GM12878 (cell line): ENCODE results near the gene CLIP2. TPM values are rescaled to one million over a fixed set of nuclear protein-coding genes. Genes with fewer than 3 reads are reported as not detected.

Source experiments
- BRCA1 ChIP-seq: IDR thresholded peaks from 2 replicates; pipeline ENCODE4 v1.6.1; 2011; ENCODE audit warnings: low read depth, low read length, improper control_type of control experiment
- CBFB ChIP-seq: IDR thresholded peaks from 2 replicates; pipeline ENCODE4 v1.6.1; 2016; ENCODE audit warnings: antibody characterized with exemption, low read depth
- CBX5 ChIP-seq: sonication (generic); IDR thresholded peaks from 2 replicates; pipeline ENCODE4 v1.6.1; 2016; ENCODE audit warnings: low read depth, moderate library complexity, mild to moderate bottlenecking, inconsistent platforms
- CEBPB ChIP-seq, 2 experiments: fragments of 150-350 bp in 1 of 2; IDR thresholded peaks; 2 replicates each; pipeline ENCODE4 v1.6.1; 2012 to 2014; ENCODE audit warnings: low read depth in 2 of 2, low read length in 2 of 2, borderline replicate concordance in 1 of 2, inconsistent platforms in 1 of 2
- CHD4 ChIP-seq: fragments of 200-600 bp; sonication (generic); IDR thresholded peaks from 2 replicates; pipeline ENCODE4 v1.6.1; 2016; ENCODE audit warnings: mild to moderate bottlenecking
- ESRRA ChIP-seq: IDR thresholded peaks from 2 replicates; pipeline ENCODE4 v1.6.1; 2012; ENCODE audit warnings: mild to moderate bottlenecking, low read length, improper control_type of control experiment
- HCFC1 ChIP-seq: fragments of 150-350 bp; IDR thresholded peaks from 2 replicates; pipeline ENCODE4 v1.6.1; 2014; ENCODE audit warnings: low read length
- HDGF ChIP-seq: fragments of 450-650 bp; IDR thresholded peaks from 2 replicates; pipeline ENCODE4 v1.6.1; 2016; ENCODE audit warnings: antibody characterized with exemption
- HSF1 ChIP-seq: fragments of 150-350 bp; IDR thresholded peaks from 2 replicates; pipeline ENCODE4 v1.6.1; 2014; ENCODE audit warnings: mild to moderate bottlenecking, low read depth, low read length
- IRF4 ChIP-seq: IDR thresholded peaks from 2 replicates; pipeline ENCODE4 v1.6.1; 2011; ENCODE audit warnings: low read depth, low read length
- KDM1A ChIP-seq: fragments of 200-600 bp; sonication (generic); IDR thresholded peaks from 2 replicates; pipeline ENCODE4 v1.6.1; 2016; ENCODE audit warnings: borderline replicate concordance
- MAX ChIP-seq: IDR thresholded peaks from 2 replicates; pipeline ENCODE4 v1.6.1; 2012; ENCODE audit warnings: low read depth, low read length, improper control_type of control experiment
- MEF2B ChIP-seq: fragments of 450-650 bp; IDR thresholded peaks from 2 replicates; pipeline ENCODE4 v1.6.1; 2018; ENCODE audit warnings: mild to moderate bottlenecking, moderate library complexity; ENCODE audit not compliant: partially characterized antibody, poor library complexity, severe bottlenecking
- MTA2 ChIP-seq: fragments of 450-650 bp; IDR thresholded peaks from 2 replicates; pipeline ENCODE4 v1.6.1; 2016; ENCODE audit warnings: low read depth, mild to moderate bottlenecking, moderate library complexity
- MTA3 ChIP-seq: IDR thresholded peaks from 2 replicates; pipeline ENCODE4 v1.6.1; 2012; ENCODE audit warnings: low read length, inconsistent platforms, borderline replicate concordance
- NBN ChIP-seq: fragments of 450-650 bp; IDR thresholded peaks from 2 replicates; pipeline ENCODE4 v1.6.1; 2016
- NR2F1 ChIP-seq: fragments of 450-650 bp; conservative IDR thresholded peaks from 2 replicates; pipeline ENCODE4 v1.6.1; 2017; ENCODE audit warnings: mild to moderate bottlenecking
- PAX5 ChIP-seq: IDR thresholded peaks from 2 replicates; pipeline ENCODE4 v1.6.1; 2011; ENCODE audit warnings: low read depth, low read length, borderline replicate concordance
- PRDM15 ChIP-seq: fragments of 450-650 bp; formaldehyde crosslinking; IDR thresholded peaks from 2 replicates; pipeline ENCODE4 v1.4.0; 2020; ENCODE audit warnings: mild to moderate bottlenecking, moderate library complexity
- RCOR1 ChIP-seq: conservative IDR thresholded peaks from 2 replicates; pipeline ENCODE4 v1.6.1; 2012; ENCODE audit warnings: low read depth, low read length, improper control_type of control experiment
- ZNF592 ChIP-seq: fragments of 450-650 bp; IDR thresholded peaks from 2 replicates; pipeline ENCODE4 v1.6.1; 2017; ENCODE audit warnings: mild to moderate bottlenecking, moderate library complexity
- polyA plus RNA-seq, 11 experiments: library from polyadenylated mRNA; depleted of rRNA in 4 of 11; unstranded in 6 of 11; stranded (reverse) in 5 of 11; fragments of >200 nt; fragmentation: Nextera tagmentation in 4 of 11; fragmentation: Illumina TruSeq in 1 of 11; extraction: Ambion mirVana in 4 of 11; extraction: Trizol in 1 of 11; gene quantifications; 1 replicate in 1 of 11; 2 replicates in 10 of 11; pipeline versions ENCODE4 v1.2.1 to v1.2.3, GENCODE V29; 2011 to 2016; ENCODE audit warnings: inconsistent platforms in 2 of 11, missing spikeins in 2 of 11, low read depth in 1 of 11
- total RNA-seq, 4 experiments: library from RNA; depleted of rRNA in 3 of 4; stranded (reverse); fragments of >200 nt in 3 of 4; fragmentation: Illumina TruSeq in 1 of 4; extraction: Trizol in 1 of 4; gene quantifications; 2 replicates each; pipeline versions ENCODE4 v1.2.1 to v1.2.3, GENCODE V29; 2013 to 2021

Gene CLIP2
- total and polyA plus RNA-seq, 10 of the 15 experiments (the other 5 are each of a cell fraction or from before 2014, with no cell fraction given) = 0.26 to 56.3 (median 21.0) TPM

- no peak for TF ChIP-seq CBX5
- TF ChIP-seq HDGF = no peak
- TF ChIP-seq HSF1 = no peak
- TF ChIP-seq CBFB = peak; percentile 57; the same call in 1 of the 2 replicates
- TF ChIP-seq PAX5 = no peak
- TF ChIP-seq MAX = no peak
- no peak for TF ChIP-seq CEBPB (IDR thresholded peaks at IDR 0.05; ENCODE audit: borderline replicate concordance in 1 of 2, low read depth in 2 of 2, low read length in 2 of 2)
- TF ChIP-seq KDM1A = no peak
- 0 out of 2 replicates have a peak, but pooled peaks have one; percentile 22 for TF ChIP-seq NR2F1
- no peak for TF ChIP-seq HCFC1
- TF ChIP-seq ZNF592 = no peak
- TF ChIP-seq MEF2B = no peak
- 0 out of 2 replicates have a peak, but pooled peaks have one; percentile 36 for TF ChIP-seq IRF4
- TF ChIP-seq ESRRA = no peak
- TF ChIP-seq CHD4 = no peak
- TF ChIP-seq BRCA1 = no peak
- no peak for TF ChIP-seq MTA3
- TF ChIP-seq RCOR1 = no peak
- TF ChIP-seq NBN = no peak; the same call in 1 of the 2 replicates
- TF ChIP-seq PRDM15 (CRISPR knock-in tag) = no peak
- no peak; the same call in 1 of the 2 replicates for TF ChIP-seq MTA2
These were observed 19.4 kb upstream of the CLIP2 start (continued) for GRCh38 chr7:74269757-74270277.
